GM18907 (cell line): ENCODE results near the gene RASA3.
"Not testable (repeated sequence)": the region's sequence is repeated elsewhere in the genome, so short reads cannot be mapped to it uniquely, and the experiment has no call there.

Experiments used
- ATAC-seq: cut with Tn5 transposase; IDR thresholded peaks from one replicate; pipeline ENCODE4 v1.9.1; 2021; ENCODE audit warnings: mild to moderate bottlenecking, moderate library complexity; ENCODE audit not compliant: unreplicated experiment

Gene RASA3, protein sequence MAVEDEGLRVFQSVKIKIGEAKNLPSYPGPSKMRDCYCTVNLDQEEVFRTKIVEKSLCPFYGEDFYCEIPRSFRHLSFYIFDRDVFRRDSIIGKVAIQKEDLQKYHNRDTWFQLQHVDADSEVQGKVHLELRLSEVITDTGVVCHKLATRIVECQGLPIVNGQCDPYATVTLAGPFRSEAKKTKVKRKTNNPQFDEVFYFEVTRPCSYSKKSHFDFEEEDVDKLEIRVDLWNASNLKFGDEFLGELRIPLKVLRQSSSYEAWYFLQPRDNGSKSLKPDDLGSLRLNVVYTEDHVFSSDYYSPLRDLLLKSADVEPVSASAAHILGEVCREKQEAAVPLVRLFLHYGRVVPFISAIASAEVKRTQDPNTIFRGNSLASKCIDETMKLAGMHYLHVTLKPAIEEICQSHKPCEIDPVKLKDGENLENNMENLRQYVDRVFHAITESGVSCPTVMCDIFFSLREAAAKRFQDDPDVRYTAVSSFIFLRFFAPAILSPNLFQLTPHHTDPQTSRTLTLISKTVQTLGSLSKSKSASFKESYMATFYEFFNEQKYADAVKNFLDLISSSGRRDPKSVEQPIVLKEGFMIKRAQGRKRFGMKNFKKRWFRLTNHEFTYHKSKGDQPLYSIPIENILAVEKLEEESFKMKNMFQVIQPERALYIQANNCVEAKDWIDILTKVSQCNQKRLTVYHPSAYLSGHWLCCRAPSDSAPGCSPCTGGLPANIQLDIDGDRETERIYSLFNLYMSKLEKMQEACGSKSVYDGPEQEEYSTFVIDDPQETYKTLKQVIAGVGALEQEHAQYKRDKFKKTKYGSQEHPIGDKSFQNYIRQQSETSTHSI

DNA sequence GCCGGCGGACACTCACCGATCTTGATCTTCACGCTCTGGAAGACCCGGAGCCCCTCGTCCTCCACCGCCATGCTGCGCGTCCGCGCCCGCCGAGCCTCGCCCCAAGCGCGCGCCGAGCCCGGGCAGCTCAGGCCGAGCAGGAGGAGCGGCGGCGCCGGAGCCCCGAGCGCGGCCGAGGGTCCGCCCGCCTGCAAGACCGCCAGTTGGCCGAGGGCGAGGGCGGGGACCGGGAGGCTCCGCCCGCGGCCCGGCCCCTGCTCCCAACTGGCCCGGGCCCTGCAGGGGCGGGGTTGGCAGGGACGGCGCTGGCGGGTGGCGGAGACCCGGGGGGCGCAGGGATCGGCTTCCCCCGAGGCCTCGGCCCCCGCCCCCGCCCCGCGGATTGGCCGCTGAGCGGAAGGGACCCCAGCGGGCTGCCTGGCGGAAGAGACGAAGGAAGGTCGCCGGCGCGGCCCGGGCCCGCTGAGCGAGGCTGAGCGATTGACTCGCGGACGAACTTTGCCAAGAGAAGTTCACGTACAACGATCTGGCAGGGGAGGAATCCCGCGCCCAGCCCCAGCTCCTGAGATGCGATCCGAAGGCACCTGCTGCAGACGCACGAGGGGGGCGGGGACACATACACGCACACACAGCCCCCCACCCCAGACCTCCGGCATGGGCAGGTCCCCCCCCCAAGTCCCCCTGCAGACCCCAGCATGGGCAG is at the start of gene RASA3:
Gene RASA3 (minus strand): TSS at position 205 of the 703 bp plus-strand sequence. CDS start 134 bp downstream, at position 71.
- peak; percentile 62 for ATAC-seq

GRCh38 chr13:114179087-114179658 is 46.8 kb upstream of the RASA3 start, which contains the start of gene CFAP97D2:
Gene CFAP97D2, plus strand, starts transcription at chr13:114179257. Its CDS starts 74 bp downstream, at chr13:114179331.
- no peak for ATAC-seq

GRCh38 chr13:114177245-114178010 is 45.0 kb upstream of the RASA3 start:
- no peak for ATAC-seq

GRCh38 chr13:114176359-114176902 is 44.0 kb upstream of the RASA3 start:
- ATAC-seq: not testable (repeated sequence)

GRCh38 chr13:114174529-114174961 is 42.1 kb upstream of the RASA3 start:
- ATAC-seq: no peak

- no peak for ATAC-seq
Observed at GRCh38 chr13:114173745-114174144, 41.3 kb upstream of the RASA3 start.

- no peak for ATAC-seq
Observed at GRCh38 chr13:114173272-114173671, 40.8 kb upstream of the RASA3 start.

DNA sequence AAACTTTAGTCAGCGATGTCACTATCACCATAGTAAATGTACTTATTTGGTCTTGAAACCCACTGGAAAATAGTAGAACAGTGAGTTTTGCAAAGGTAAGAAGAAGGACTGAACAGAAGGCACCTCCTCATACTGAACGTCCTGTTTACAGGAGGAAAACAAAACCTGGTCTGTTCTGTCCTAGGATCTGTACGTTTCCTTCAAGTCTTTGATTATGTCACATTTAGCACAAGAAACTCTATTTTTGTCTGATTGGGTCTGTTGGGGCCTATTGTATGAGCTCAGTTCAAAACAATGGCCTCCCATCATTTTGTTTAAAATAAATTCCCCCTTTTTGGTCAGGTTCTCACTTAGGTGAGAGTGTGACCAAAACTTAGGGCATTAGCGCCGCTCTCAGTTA is 35.5 kb upstream of the RASA3 start:
- no peak for ATAC-seq

DNA sequence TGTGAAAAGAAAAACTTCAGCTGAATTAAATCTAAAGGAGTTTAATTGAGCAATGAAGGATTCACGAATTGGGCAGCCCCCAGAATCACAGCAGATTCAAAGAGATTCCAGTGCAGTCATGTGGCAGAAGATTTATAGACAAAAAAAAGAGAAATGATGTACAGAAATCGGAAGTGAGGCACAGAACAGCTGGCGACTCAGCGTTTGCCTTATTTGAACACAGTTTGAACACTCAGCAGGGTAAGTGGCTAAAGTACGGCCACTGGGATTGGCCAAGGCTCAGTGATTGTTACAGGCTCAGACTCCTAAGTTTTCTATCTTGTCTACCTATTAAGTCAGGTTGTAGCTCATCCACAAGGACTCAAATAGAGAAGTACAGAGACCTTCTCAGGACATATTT is 35.0 kb upstream of the RASA3 start:
- ATAC-seq: no peak

DNA sequence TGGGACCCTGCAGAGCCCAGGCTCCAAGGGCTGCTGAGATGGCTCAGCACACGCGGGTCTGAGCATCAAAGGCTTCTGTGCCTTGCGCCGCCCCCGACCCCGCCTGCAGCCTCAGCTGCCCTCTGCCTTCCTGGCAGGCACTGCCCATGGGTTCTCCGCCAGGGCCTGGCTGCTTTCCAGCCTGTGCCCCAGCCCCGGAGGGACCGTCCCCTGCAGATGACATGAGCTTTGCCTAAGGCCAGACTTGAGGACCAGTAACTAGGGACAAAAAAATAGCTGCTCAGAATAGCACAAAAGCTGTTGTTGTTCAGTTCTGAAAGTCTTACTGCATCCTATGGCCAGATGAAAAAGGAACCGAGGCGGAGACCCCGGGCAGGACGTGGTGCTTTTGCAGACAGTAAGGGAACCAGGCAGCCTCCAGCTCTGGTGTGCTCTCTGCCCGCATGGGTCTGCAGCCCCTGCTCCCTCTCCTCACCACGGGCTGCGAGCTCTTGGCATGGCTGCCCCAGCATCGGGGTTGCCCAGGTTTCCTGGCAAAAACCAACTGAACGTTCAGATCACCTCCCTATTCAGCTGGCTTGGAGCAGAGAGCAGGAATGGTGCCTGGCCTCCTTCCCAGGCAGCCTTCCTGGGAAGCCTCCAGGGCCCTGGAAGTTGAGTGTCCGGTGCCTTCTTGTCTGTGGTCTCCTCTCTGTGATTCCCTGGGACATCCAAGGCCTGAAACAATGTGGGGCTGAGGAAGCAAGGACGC is 34.1 kb upstream of the RASA3 start:
- ATAC-seq: no peak

DNA sequence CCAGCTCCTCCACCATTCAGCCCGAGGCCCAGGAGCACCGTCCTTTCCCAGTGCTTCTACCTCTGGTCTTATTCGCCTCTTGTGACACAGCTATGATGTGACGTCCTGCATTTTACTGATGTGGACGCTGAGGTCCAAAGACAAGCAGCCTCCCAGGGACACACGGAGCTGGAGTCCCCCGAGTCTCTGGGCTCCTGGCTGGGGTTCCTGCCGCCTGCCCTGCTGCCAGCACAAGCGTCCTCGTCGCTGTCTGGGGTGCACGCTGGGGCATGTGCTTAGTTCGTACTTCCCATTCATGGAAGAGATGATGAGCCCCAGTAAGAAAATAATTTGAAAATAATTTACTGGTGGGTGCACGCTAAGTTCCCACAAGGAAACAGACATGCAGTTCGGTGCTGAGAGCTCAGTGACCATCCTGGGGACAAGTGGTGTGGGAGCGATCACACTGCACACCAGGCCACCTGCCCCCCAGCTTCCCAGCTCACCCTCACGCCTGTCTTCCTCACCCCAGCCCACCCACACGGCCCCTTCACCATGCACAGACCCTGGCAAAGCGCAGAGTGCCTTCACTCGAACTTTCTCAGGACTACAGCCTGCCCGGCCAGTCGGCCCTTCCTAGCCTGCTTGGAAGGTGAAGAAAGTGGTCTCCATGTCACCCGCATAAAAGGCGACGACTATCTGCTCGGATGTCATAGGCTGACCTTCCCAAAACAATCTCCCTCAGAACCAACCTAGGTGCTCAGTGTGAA is 32.4 kb upstream of the RASA3 start:
- ATAC-seq: no peak

DNA sequence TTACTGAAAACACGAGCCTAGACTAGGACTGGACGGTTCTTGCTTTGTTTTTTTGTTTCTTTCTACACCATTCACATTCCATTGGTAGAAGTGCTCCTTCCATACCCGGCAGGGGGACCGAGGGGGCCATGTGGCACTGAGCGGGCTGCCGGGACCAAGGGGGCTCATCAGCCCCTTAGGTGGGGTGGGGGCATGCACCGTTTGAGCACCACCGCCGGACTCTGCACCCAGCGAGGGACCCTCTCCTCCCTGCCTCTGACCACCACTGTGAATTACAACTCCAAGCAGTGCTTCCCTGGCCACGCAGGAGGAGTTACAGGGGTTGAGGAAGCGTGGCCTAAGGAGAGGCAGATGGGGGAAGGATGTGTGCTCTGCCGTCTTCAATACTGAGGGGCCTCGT is 31.6 kb upstream of the RASA3 start:
- no peak for ATAC-seq

- ATAC-seq: no peak
Observed at GRCh38 chr13:114162533-114162922, 30.1 kb upstream of the RASA3 start.

- ATAC-seq: no peak
Observed at GRCh38 chr13:114161644-114162532, 29.5 kb upstream of the RASA3 start.

DNA sequence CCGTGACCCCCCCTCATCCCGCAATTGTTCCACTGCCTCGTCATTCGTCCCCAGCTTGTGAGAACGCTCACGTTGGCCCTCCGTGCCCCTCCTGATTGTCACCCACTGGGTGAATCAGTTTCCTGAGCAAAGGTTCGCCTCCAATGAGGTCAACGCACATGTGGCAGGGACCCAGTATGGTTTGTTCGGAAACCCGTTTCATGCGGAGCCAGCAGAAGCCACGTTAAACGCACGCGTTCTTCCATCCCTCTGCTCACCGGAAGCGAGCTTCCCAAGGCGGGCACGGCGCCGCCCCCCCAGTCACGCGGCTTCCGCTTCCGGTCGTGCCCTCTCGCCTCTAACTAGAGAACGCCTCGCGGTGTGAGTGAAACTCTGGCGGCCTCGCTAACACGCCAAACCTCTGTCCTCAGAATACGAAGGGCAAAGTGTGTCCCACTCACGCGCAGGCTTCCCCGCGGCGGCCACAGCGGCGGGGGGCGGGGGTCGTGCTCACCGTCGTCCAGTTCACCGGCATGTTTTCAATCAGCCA is 28.7 kb upstream of the RASA3 start:
- ATAC-seq: no peak

- ATAC-seq: not testable (repeated sequence)
Observed at GRCh38 chr13:114158869-114159666, 26.6 kb upstream of the RASA3 start.
